NCI-H1092 (cell line): ENCODE data around the gene CCT7.

ENCODE experiments used
- DNase-seq: peaks from one replicate; lab custom pipeline; 2025; lab: John Stamatoyannopoulos, UW

The CCT7 gene

GRCh38 chr2:73294239-73294638 is 60.1 kb downstream of the CCT7 start:
- no peak for DNase-seq

DNA sequence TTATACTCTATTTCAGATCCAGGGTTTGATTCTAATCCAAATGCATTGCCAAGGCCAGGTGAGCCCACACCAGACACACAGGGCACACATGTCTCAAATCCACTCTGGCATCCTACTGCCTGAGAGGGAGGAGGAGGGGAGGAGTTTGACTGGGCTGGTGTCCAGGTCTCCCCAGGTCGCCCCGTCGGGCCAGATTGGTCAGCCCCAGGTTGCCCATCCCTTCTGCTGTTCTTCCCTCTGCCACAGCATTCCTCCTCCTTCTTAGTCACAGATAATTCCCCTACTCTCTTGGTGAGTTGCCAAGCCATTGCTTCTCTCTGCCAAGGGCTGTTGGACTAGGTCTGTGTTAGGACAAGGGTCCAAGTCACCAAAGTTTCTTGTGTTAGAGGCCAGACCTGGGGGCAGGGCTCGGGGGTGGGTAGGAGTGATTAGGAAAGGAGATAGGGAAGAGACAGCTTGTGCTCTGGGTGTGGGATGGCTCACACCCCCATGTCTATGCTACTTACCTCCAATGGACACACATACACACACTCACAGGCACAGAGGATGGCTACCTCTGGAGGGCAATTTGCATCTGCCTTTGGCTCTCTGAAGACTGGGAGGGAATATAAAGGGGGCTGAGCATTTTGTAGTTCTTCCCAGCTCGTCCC is 61.8 kb downstream of the CCT7 start:
- DNase-seq, result no peak

DNA sequence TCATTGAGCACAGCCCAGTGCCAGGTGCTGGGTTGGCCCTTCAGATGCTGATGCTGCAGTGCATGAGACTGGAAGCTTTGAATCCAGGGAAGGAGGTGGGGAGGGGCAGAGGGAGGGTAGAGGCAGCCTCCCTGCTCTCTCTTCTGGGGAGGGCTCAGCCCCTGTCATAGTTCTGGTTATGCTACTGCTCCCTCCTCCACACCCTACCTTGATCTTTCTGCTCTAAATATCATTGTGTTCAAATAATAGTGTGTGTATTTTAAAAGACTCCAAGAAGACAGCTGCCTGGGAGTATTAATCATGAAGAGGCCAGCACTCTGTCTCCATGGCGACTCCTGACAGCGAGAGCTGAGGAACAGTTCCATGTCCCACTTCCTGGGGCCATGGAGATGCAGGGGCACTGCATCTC is 63.0 kb downstream of the CCT7 start:
- no peak for DNase-seq

DNA sequence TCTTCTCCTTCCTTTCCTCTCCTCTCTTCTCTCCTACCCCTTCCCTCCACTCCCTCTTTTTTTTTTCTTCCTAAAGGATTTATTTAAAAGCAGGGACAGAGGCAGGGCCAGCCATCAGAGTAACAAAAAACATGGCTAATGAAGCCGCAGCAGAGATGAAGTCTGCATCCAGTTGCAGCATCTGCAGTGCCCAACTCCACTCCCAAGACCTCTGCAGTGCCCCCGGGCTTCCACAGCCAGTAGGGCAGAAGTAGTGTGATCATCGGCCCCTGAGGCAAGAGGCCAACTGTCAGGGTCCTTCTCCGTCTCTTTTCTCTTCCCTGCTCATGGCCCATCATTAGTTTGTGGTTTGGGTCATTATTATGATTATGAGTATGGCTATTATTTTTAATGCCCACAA is 63.5 kb downstream of the CCT7 start:
- DNase-seq, result no peak

GRCh38 chr2:73300926-73301325 is 66.8 kb downstream of the CCT7 start:
- no peak for DNase-seq

GRCh38 chr2:73301636-73302035 is 67.5 kb downstream of the CCT7 start:
- DNase-seq, result no peak
